Measurements from ENCODE around the gene B3GNT9.

The B3GNT9 gene

DNA sequence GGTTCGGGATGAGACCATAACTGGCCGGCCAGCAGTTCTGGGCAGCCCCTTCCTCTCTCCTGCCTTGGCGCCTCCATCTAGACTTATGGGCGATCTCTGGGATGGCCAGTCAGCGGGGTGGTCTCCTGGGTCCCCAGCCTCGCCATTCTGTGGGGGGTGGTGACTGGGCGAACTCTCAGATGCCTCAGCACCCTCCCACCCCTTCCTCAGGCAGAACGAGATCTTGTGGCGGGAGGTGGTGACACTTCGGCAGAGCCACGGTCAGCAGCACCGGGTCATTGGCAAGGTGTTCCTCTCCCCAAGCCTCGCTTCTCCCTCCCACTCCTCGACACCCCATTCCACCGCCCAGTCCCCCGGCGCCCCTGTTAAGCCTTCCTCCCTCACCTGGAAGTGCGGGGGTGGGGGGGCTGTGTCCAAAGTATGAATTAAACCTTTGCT is 15.3 kb upstream of the B3GNT9 start:
- no peak for DNase-seq

DNA sequence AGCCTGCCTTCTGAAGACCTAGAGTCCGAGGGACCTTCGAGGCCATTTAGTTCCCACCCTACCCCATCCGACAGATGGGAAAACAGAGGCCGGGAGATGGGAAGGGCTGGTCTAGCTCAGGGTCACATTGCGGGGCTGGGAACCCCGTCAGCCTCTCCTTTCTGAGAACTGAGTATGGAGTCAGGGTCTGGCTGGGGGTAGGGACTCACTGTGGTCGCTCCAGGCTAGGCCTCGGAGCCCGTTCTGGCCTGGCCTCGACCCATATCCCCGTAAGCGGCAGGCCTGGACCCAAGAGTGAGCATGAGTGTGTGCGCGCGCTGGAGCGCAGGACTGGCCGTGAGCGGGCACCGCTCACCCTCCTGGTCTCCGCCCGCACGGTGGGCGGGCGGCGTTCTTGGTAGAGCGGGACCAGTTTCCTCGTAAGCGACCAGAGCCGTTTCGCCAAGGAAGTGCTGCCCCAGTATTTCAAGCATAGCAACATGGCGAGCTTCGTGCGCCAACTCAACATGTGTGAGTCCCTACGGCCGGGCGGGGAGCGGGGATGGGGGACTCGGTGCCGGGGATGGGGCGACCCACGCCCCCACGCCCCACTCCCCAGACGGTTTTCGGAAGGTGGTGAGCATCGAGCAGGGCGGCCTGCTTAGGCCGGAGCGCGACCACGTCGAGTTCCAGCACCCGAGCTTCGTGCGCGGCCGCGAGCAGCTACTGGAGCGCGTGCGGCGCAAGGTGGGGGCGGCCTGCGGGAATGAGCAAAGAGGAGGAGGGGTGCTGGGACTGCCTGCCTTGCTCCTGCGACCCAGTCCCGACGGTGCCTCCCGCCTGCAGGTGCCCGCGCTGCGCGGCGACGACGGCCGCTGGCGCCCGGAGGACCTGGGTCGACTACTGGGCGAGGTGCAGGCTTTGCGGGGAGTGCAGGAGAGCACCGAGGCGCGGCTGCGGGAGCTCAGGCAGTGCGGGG is 14.6 kb upstream of the B3GNT9 start:
- DNase-seq = no peak

GRCh38 chr16:67164599-67165061 is 13.8 kb upstream of the B3GNT9 start, which contains the start of gene HSF4:
Gene HSF4, plus strand, starts transcription at chr16:67164745. Its CDS starts 67 bp downstream, at chr16:67164812.
- DNase-seq = no peak

GRCh38 chr16:67163999-67164558 is 13.3 kb upstream of the B3GNT9 start:
- no peak for DNase-seq

- DNase-seq = peak; percentile 66 to 73
Observed at GRCh38 chr16:67163164-67163998, 12.6 kb upstream of the B3GNT9 start.

GRCh38 chr16:67162506-67163163 is 11.8 kb upstream of the B3GNT9 start:
- no peak for DNase-seq

DNA sequence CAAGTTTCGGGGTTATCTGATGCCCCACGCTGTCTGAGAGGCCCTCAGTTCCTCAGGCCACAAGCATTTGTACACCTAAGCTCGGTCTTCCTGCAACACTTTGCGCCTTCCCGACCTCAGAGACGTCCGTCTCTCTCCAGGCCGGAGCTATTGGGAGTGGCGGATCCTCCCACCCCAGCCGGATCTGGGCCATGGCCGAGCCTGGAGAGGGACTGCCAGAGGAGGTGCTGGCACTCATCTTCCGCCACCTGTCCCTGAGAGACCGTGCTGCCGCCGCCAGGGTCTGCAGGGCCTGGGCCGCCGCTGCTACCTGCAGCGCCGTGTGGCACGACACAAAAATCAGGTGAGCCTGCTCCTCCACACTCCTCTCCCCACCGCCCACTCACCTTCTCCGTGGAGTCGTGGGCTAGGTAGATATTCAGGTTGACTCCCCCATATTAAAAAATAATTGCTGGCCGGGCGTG is 10.8 kb upstream of the B3GNT9 start:
- DNase-seq = peak in 1 of 2 experiments; percentile 20

DNA sequence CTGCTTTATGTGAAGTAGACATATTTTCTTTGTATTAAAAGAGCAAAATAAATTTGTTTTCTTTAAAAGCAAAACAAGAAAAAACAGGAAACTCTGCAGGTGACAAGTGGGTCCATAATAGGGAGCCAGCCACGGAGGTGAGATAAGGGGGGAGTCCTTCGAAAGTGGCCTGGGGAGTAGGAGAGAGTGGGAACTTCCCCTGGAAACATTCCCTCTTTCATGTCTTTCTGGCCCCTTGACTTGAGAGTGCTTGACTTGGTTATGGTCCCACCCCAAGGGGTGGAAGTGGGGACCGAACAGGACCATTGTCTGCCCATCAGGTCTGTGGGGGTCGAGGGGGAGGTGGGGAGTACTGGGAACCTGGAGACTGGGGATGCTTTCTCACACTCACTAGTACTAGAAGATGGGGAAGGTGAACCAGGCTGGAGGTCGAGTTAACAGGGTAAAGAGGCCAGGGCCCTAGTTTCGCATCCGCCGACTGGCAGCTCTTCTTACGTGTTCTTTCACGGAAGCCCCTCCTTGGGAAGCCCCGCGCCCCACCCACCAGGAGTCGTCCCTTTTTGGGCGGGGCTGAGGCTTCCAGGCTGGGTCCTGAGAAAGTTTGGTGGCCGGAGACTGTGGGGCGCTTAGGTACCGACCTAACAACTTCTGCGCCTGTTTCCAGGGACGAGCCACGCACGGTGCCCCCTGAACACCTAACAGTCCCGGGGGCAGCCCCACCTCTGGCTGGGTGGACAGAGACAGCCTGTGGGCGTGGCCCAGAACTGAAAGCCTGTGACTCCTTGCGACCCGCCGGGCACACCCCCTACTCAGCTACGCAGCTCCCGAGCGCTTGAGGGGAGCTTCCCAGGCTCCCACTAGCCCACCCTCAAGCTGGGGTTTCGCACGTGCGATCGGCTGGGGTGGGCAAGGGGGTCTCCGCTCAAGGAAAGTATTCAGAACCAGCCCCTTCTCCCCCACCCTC is 8.1 kb upstream of the B3GNT9 start:
- peak; percentile 90 for DNase-seq

DNA sequence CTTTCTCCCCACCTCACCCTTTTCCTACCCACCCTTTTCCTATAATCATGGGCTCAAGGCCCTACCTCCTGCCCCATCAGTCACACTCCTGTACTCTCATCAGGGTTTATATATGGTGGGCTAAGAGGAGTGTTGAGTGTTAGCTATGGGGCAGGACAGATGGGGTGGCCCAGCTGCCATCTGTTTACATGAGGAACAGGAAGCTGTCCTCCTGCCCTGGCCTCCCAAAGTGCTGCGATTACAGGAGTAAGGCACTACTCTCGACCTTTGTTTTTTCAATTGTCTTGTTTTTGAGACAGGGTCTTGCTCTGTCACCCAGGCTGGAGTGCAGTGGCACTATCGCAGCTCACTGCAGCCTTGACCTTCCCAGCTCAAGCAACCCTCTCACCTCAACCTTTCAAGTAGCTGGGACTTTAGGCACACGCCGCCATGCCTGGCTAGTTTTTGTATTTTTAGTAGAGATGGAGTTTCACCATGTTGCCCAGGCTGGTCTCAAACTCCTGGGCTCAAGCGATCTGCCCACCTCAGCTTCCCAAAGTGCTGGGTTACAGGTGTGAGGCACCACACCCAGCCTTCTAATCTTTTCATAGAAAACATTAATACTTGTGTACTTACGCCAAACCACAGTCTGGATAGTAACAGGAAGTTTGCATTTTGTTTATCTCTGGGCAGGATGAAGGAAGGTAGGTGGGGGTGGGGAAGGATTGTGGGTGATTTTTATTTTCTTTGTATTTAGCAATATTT is 7.3 kb upstream of the B3GNT9 start:
- DNase-seq = no peak

- DNase-seq = no peak
Observed at GRCh38 chr16:67157106-67157748, 6.4 kb upstream of the B3GNT9 start.

DNA sequence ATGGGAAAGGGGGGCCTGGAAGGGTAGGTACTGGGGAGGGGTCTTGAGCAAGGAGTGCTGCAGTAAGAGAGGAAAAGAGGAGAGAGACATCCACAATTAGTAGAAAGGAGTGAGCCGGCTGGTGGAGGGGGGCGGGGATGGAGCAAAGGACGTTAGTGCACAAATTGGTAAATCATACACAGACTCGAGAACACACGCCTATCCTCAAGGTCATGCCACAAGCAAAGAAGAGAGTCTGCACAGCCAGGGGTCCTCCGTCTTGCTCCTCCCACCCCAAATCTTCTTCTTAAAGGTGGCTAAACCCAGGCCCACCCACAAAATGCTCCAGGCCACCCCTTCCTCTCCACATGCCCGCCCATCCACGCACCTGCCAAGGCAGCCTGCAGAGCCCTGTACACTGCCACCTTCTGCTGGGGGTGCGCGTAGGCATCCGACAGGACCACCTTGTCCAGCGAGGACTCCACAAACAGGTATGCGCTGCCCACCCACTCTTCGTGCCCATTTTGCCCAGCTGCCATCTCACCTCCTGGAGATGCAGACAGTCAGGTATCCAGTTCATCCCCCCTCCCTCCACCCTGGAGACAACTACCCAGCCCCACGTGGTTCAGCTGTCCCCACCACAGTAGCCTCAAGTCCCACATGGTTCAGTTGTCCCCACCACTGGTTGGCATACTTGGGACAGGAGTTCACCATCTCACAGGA is 5.5 kb upstream of the B3GNT9 start:
- DNase-seq = peak in 1 of 2 experiments; percentile 24

GRCh38 chr16:67155295-67156142 is 4.7 kb upstream of the B3GNT9 start:
- DNase-seq = peak; percentile 86 to 90

DNA sequence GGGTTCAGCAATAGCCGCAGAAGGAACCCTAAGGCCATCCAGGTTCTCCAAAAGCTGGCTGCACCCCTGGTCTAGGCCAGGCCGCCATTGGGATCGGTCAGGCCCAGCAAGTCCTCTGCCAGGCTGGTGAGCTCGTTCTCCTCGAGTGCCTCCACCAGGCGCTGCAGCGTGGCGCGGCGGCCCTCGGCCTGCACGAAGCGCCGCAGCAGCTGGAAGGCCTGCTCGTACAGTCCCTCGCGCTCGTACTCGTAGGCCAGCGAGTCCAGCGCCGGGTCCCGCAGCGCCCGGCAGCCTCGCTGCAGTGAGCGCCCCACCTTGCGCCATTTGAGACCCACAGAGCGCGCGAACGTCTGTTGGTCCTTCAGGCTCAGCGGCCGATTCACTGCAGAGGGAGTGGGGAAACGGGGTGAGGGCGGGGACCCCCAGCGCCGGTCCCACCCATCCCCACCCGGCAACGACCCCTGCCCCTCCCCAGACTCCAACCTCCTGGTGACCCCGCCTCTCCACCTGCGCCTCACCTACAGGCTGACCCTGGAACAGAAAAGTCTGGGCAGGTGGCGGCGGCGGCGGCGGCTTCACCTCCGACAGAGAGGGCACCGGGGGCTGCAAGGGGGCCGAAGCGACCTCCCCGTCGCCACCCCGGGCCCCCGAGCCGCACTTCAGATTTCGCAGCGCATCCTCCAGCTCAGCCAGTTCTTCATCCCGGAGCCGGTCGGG is 3.9 kb upstream of the B3GNT9 start:
- DNase-seq = no peak

- DNase-seq = no peak
Observed at GRCh38 chr16:67151431-67152097, 766 bp upstream of the B3GNT9 start.

DNA sequence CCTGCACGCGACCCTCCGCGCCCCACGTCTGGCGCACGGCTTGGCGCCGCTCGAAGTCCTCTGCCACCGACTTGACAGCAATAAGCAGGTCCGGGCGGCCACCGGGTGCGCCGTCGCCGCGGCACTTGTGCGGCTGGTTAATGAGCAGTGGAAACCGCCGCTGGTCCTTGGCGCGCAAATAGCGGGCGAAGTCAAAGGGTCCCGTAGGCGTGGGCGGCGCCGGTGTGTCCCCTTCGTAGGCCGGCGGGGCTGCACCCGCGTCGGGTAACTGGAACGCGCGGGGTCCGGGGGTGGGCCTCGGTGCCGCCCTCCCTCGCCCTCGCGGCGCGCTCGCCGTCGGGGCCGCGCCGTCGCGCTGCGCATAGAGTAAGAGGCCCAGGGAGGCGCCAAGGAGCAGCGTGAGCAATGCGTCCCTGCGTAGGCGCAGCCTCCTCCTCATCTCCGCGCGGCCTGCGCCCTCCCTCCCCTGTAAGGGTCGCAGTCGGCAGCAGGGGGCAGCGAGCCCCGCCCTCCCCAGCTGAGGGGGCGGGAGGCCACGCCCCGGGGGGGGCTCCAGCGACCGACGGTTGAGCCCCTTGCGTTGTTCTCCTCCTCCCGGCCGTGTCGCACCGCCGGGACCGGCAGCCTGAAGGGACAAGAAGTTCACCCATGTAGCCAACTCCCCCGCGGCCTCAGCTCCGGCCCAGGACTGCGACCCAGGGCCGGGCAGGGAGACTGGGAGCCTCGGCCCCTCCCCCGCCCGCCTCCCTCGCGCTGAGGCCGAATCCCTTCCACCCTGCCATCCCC is 558 bp downstream of the B3GNT9 start:
- peak; percentile 69 to 74 for DNase-seq
